HepG2 (cell line): ENCODE measurements around the gene TMEM45A. TPM values are rescaled to one million over a fixed set of nuclear protein-coding genes. Genes with fewer than 3 reads are reported as not detected.

Experiments
- ATAC-seq: fragments of 200-7000 bp; cut with Tn5 transposase; 3 replicates; pipeline ENCODE4 v1.9.1; 2020; ENCODE audit warnings: mild to moderate bottlenecking, moderate library complexity
- BruUV-seq: library from RNA; stranded (reverse); fragments of 400-500 nt; replicated peaks from 2 replicates; lab custom pipeline; 2021; lab: Mats Ljungman, UMichigan
- CTCF ChIA-PET: fragments of 300-600 bp; formaldehyde crosslinking; extraction: SDS; loops from one replicate; lab custom pipeline; 2021; ENCODE audit warnings: low total read pairs, inconsistent platforms, low intra/inter-chr PET ratio; lab: Yijun Ruan, JAX
- POLR2A ChIA-PET: fragments of 350-600 bp; sonication (Branson Sonifier 250); formaldehyde crosslinking; loops from one replicate; lab custom pipeline; 2020; ENCODE audit warnings: antibody characterized with exemption, inconsistent platforms; lab: Yijun Ruan, JAX
- DNase-seq: peaks from one replicate; pipeline ENCODE4 v3.0.0-alpha.2; 2015; ENCODE audit warnings: low spot score
- FAIRE-seq: peaks from 3 replicates; lab custom pipeline; 2011; peaks lifted over from hg19 to GRCh38; lab: Jason Lieb, UNC
- H2AFZ ChIP-seq: one replicate; pipeline ENCODE4 v1.6.1; 2011; ENCODE audit warnings: low read length, inconsistent platforms
- H3K27ac ChIP-seq: fragments of 300-600 bp; 3 replicates; pipeline ENCODE4 v1.8.0; 2011; ENCODE audit warnings: mixed run types, mild to moderate bottlenecking, mixed read lengths, low read length, inconsistent platforms; ENCODE audit not compliant: insufficient read depth; ENCODE audit errors: extremely low read length
- H3K27me3 ChIP-seq, 2 experiments: fragments of 200-600 bp in 1 of 2; 2 replicates in 1 of 2; 3 replicates in 1 of 2; pipeline versions ENCODE4 v1.6.0 to v1.8.0; 2011; ENCODE audit warnings: low read length in 2 of 2, mild to moderate bottlenecking in 2 of 2, moderate library complexity in 2 of 2, inconsistent platforms in 1 of 2; ENCODE audit not compliant: insufficient read depth in 2 of 2, control insufficient read depth in 1 of 2
- H3K36me3 ChIP-seq, 2 experiments: fragments of 200-600 bp in 1 of 2; replicated peaks in 1 of 2; 2 replicates in 1 of 2; 3 replicates in 1 of 2; pipeline versions ENCODE4 v1.5.1 to v1.8.0; 2011; ENCODE audit warnings: low read length in 2 of 2, inconsistent platforms in 1 of 2; ENCODE audit not compliant: insufficient read depth in 2 of 2, control insufficient read depth in 1 of 2
- H3K4me1 ChIP-seq: 2 replicates; pipeline ENCODE4 v1.5.1; 2012; ENCODE audit warnings: low read length, inconsistent platforms; ENCODE audit not compliant: insufficient read depth
- H3K4me2 ChIP-seq: 2 replicates; pipeline ENCODE4 v1.6.0; 2011; ENCODE audit warnings: low read depth, low read length, inconsistent platforms
- H3K4me3 ChIP-seq, 3 experiments: fragments of 200-600 bp in 1 of 3; sonication (generic), shearing (Covaris generic) in 1 of 3; replicated peaks in 1 of 3; 2 replicates each; pipeline ENCODE4 v1.5.1; 2011 to 2016; ENCODE audit warnings: low read length in 3 of 3, inconsistent platforms in 2 of 3, low read depth in 2 of 3, mild to moderate bottlenecking in 2 of 3, control low read depth in 1 of 3, mixed read lengths in 1 of 3; ENCODE audit not compliant: insufficient read depth in 1 of 3
- H3K79me2 ChIP-seq: one replicate; pipeline ENCODE4 v1.6.1; 2011; ENCODE audit warnings: low read length, inconsistent platforms; ENCODE audit not compliant: insufficient read depth
- H3K9ac ChIP-seq: 2 replicates; pipeline ENCODE4 v1.6.0; 2011; ENCODE audit warnings: mild to moderate bottlenecking, low read depth, low read length, inconsistent platforms; ENCODE audit not compliant: insufficient read depth
- H3K9me3 ChIP-seq: 2 replicates; pipeline ENCODE4 v1.5.1; 2012; ENCODE audit warnings: mild to moderate bottlenecking, low read length
- H4K20me1 ChIP-seq: 2 replicates; pipeline ENCODE4 v1.6.0; 2011; ENCODE audit warnings: inconsistent platforms, mild to moderate bottlenecking, low read length, moderate library complexity; ENCODE audit not compliant: insufficient read depth
- FOSL1 ChIP-seq: sonication (generic); formaldehyde crosslinking; IDR thresholded peaks from 2 replicates; pipeline ENCODE4 v1.9.0; 2021; ENCODE audit warnings: missing genetic modification reagents, borderline replicate concordance
- KDM5B ChIP-seq: sonication (generic); formaldehyde crosslinking; IDR thresholded peaks from 2 replicates; pipeline ENCODE4 v1.4.0; 2020; ENCODE audit warnings: missing genetic modification reagents, mild to moderate bottlenecking, borderline replicate concordance
- PHB2 ChIP-seq: fragments of 450-650 bp; IDR thresholded peaks from 2 replicates; pipeline ENCODE4 v1.6.1; 2018; ENCODE audit not compliant: partially characterized antibody
- RFXAP ChIP-seq: sonication (generic); formaldehyde crosslinking; IDR thresholded peaks from 2 replicates; pipeline ENCODE4 v1.4.0; 2020; ENCODE audit warnings: missing genetic modification reagents, borderline replicate concordance
- TEAD2 ChIP-seq: sonication (generic); formaldehyde crosslinking; IDR thresholded peaks from 2 replicates; pipeline ENCODE4 v1.9.0; 2021; ENCODE audit warnings: missing genetic modification reagents
- ZNF124 ChIP-seq: sonication (generic); formaldehyde crosslinking; IDR thresholded peaks from 2 replicates; pipeline ENCODE4 v1.4.0; 2020; ENCODE audit warnings: missing genetic modification reagents
- ZNF225 ChIP-seq: sonication (generic); formaldehyde crosslinking; IDR thresholded peaks from 2 replicates; pipeline ENCODE4 v1.4.0; 2020; ENCODE audit warnings: mild to moderate bottlenecking, missing genetic modification reagents
- ZSCAN29 ChIP-seq: sonication (generic); formaldehyde crosslinking; conservative IDR thresholded peaks from 2 replicates; pipeline ENCODE4 v1.4.0; 2020; ENCODE audit warnings: mild to moderate bottlenecking, missing genetic modification reagents
- WGBS: methylation state at CpG from one replicate; pipeline ENCODE4 v1.1.6; 2017; ENCODE audit warnings: low lambda C conversion rate; 5-methylcytosine and 5-hydroxymethylcytosine counted together
- in situ Hi-C: cut with HindIII; loops from 2 replicates; pipeline ENCODE4 v1.10.0; 2017; ENCODE audit warnings: low pct_unique_long_range_greater_than_20kb; ENCODE audit not compliant: extremely low pct_ligation_motif_present
- intact Hi-C: fragments of 100-400 bp; cut with micrococcal nuclease; formaldehyde crosslinking; loops from one replicate; pipeline ENCODE4 v1.10.0; 2022; ENCODE audit not compliant: unreplicated experiment
- polyA plus RNA-seq, 8 experiments: library from polyadenylated mRNA; depleted of rRNA in 3 of 8; stranded (reverse) in 7 of 8; unstranded in 1 of 8; fragments of >200 nt; fragmentation: Illumina TruSeq in 4 of 8; extraction: Trizol in 4 of 8; gene quantifications; 2 replicates each; pipeline versions ENCODE4 v1.2.1 to v1.2.3, GENCODE V29; 2011 to 2016; ENCODE audit warnings: low read depth in 4 of 8, missing spikeins in 1 of 8, mixed read lengths in 1 of 8; ENCODE audit not compliant: insufficient read depth in 1 of 8
- total RNA-seq, 5 experiments: library from RNA; depleted of rRNA; stranded (reverse); fragments of >200 nt; fragmentation: Illumina TruSeq; extraction: Trizol; gene quantifications; 2 replicates each; pipeline ENCODE4 v1.2.3, GENCODE V29; 2016; ENCODE audit warnings: low read depth in 1 of 5
- TF ChIP-seq, protein P1 (sequence below): sonication (generic); formaldehyde crosslinking; IDR thresholded peaks from 2 replicates; pipeline ENCODE4 v1.4.0; 2020; ENCODE audit warnings: missing genetic modification reagents

TMEM45A gene
- total and polyA plus RNA-seq, 2 of the 13 experiments (the other 11 are each of a cell fraction or from before 2014, with no cell fraction given) = 14.8 to 38.5 TPM

DNA sequence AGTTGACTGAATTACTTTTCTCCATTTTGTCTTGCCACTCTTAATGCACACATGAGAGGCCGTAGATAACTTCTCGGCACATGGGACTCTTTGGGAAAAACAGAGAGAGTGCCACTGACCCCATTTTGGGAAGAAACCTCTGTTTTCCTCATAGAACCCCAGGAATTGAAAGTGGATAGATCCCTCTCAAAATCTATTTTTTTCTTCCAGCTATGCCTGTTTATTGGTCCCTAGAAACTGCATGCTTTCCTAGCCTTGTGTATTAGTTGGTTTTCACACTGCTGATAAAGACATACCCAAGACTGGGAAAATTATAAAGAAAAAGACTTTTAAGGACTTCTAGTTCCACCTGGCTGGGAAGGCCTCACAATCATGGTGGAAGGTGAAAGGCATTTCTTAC is 23.7 kb upstream of the TMEM45A start:
- Histone ChIP-seq H3K79me2 (no peaks in the 10 kb centered on the region), H3K36me3 (no peaks in the 10 kb centered on the region)
- TF ChIP-seq ZNF225 = no peak
- TF ChIP-seq ZSCAN29 (CRISPR knock-in tag) = no peak
- TF ChIP-seq, all 625 proteins: peak for 0
- no peak overlapping the region for H3K4me3 ChIP-seq
- ChIA-PET POLR2A (no interaction called here), CTCF (no interaction called here)
- H3K9ac ChIP-seq = no peak overlapping the region
- H3K4me1 ChIP-seq = no peaks in the 10 kb centered on the region
- H4K20me1 ChIP-seq = no peaks in the 10 kb centered on the region
- ATAC-seq (no peak), DNase-seq (no peak), FAIRE-seq (no peak)
- peaks cover 25% of the 10 kb centered on the region for H3K9me3 ChIP-seq
- H3K27ac ChIP-seq = no peak overlapping the region
- H3K4me2 ChIP-seq = no peak overlapping the region
- WGBS = 20% methylated on average over 2 of the region's 2 CpGs
- no TSS peak for BruUV-seq
- intact Hi-C loops = no loop called here
- H2AFZ ChIP-seq = no peak overlapping the region
- H3K27me3 ChIP-seq = no peaks in the 10 kb centered on the region
- in situ Hi-C loops = loop anchor here (25.0 kb wide), 1 partner anchor 244 kb away; the partner anchor contains the start of gene TFG

DNA sequence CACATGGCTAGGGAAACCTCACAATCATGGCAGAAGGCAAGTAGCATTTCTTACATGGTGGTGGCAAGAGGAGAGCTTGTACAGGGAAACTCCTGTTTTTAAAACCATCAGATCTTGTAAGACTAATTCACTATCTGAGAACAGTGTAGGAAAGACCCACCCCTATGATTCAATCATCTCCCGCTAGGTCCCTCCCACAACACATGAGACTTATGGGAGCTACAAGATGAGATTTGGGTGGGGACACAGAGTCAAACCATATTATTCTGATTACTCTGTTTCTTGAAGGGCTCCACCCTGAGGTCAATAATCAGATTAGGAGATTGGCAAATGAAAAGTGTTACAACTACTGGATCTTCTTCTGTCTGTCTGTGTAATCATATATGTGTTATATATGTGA is 21.5 kb upstream of the TMEM45A start:
- FAIRE-seq (no peak), DNase-seq (no peak), ATAC-seq (no peak)
- in situ Hi-C loops (loop anchor here (25.0 kb wide), 1 partner anchor 241 kb away; the partner anchor contains the start of gene TFG), intact Hi-C loops (no loop called here)
- H3K27me3 ChIP-seq = no peaks in the 10 kb centered on the region
- H4K20me1 ChIP-seq = no peaks in the 10 kb centered on the region
- no peak overlapping the region for H2AFZ ChIP-seq
- no peak overlapping the region for H3K27ac ChIP-seq
- H3K4me2 ChIP-seq = no peak overlapping the region
- CTCF ChIA-PET = no interaction called here
- BruUV-seq = no TSS peak
- POLR2A ChIA-PET = no interaction called here
- WGBS = 63% methylated on average over 1 of the region's 1 CpG
- TF ChIP-seq RFXAP (CRISPR knock-in tag) (no peak), KDM5B (CRISPR knock-in tag) (no peak), ZNF124 (CRISPR knock-in tag) (no peak), FOSL1 (CRISPR knock-in tag) (no peak), PHB2 (no peak), TEAD2 (CRISPR knock-in tag) (no peak)
- TF ChIP-seq, protein P1, sequence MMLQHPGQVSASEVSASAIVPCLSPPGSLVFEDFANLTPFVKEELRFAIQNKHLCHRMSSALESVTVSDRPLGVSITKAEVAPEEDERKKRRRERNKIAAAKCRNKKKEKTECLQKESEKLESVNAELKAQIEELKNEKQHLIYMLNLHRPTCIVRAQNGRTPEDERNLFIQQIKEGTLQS (CRISPR knock-in tag) = no peak
- no peaks in the 10 kb centered on the region for H3K4me1 ChIP-seq
- no peak overlapping the region for H3K4me3 ChIP-seq
- H3K36me3 ChIP-seq = no peaks in the 10 kb centered on the region
- no peaks in the 10 kb centered on the region for H3K79me2 ChIP-seq
- H3K9me3 ChIP-seq = peaks cover 25% of the 10 kb centered on the region
- no peak overlapping the region for H3K9ac ChIP-seq
